Heart right ventricle (tissue), 16 donors: Measurements from ENCODE around the gene GNG7. TPM values are rescaled to one million over a fixed set of nuclear protein-coding genes. Genes with fewer than 3 reads are reported as not detected.
A peak's percentile ranks its signal among the peaks of the same experiment; 100 is the strongest.

Source experiments
- ATAC-seq, 8 donors: fragments of 200-7000 bp; cut with Tn5 transposase; one replicate each; pipeline ENCODE4 v1.9.1; 2020; ENCODE audit warnings: mild to moderate bottlenecking in 8 of 8, moderate library complexity in 8 of 8, moderate number of reproducible peaks in 1 of 8
- DNase-seq, 2 donors: peaks; one replicate each; pipeline ENCODE4 v3.0.0-alpha.2; 2020
- H3K27ac ChIP-seq, 10 donors: fragments of 200-600 bp; sonication (generic) in 2 of 10; one replicate each; pipeline versions ENCODE4 v1.5.0 to v1.8.0; 2020 to 2022; ENCODE audit warnings: mild to moderate bottlenecking in 3 of 10
- H3K27me3 ChIP-seq, 7 donors: fragments of 200-600 bp; one replicate each; pipeline ENCODE4 v1.8.0; 2021 to 2022; ENCODE audit warnings: mild to moderate bottlenecking in 2 of 7
- H3K36me3 ChIP-seq, 9 donors: fragments of 200-600 bp; sonication (generic) in 1 of 9; one replicate each; pipeline versions ENCODE4 v1.5.0 to v1.8.0; 2020 to 2022; ENCODE audit warnings: mild to moderate bottlenecking in 2 of 9
- H3K4me1 ChIP-seq, 9 donors: fragments of 200-600 bp; sonication (generic) in 1 of 9; one replicate each; pipeline versions ENCODE4 v1.5.0 to v1.8.0; 2020 to 2022; ENCODE audit warnings: mild to moderate bottlenecking in 4 of 9
- H3K4me3 ChIP-seq, 10 donors: fragments of 200-600 bp; sonication (generic) in 2 of 10; one replicate each; pipeline versions ENCODE4 v1.5.0 to v1.8.0; 2020 to 2022; ENCODE audit warnings: mild to moderate bottlenecking in 7 of 10, moderate library complexity in 2 of 10
- H3K9me3 ChIP-seq, 11 donors: fragments of 200-600 bp in 10 of 11; sonication (generic) in 2 of 11; one replicate each; pipeline versions ENCODE4 v1.5.0 to v1.8.0; 2013 to 2022; ENCODE audit warnings: mild to moderate bottlenecking in 2 of 11, control low read depth in 1 of 11, moderate library complexity in 1 of 11
- WGBS, 2 donors: extraction: QIAGEN DNeasy Blood & Tissue Kit; methylation state at CpG; one replicate each; pipeline ENCODE4 v1.1.7; 2013; ENCODE audit warnings: inconsistent platforms in 1 of 2; 5-methylcytosine and 5-hydroxymethylcytosine counted together
- intact Hi-C, 10 donors: fragments of 100-400 bp; cut with DNase I; formaldehyde crosslinking; loops; one replicate each; pipeline versions ENCODE4 v1.11.1 to v1.14.2; 2022
- polyA plus RNA-seq, 2 donors: library from polyadenylated mRNA; stranded (reverse); fragments of 200-250 nt; gene quantifications; one replicate each; pipeline ENCODE4 v1.2.3, GENCODE V29; 2013
- total RNA-seq, 10 donors: library from RNA; stranded (reverse); fragmentation: NEBNext Ultra II Directional in 3 of 10; extraction: Animal tissue kit (Norgen Biotek cat#: 25700) in 3 of 10; gene quantifications; one replicate each; pipeline versions ENCODE4 v1.2.1 to v1.2.4, GENCODE V29; 2021 to 2023
- TF ChIP-seq, protein P1 (sequence below), 9 donors: fragments of 200-600 bp; sonication (generic) in 2 of 9; IDR thresholded peaks; one replicate each; pipeline versions ENCODE4 v1.5.0 to v1.8.0; 2021 to 2022; ENCODE audit warnings: antibody characterized with exemption in 9 of 9, mild to moderate bottlenecking in 5 of 9, moderate library complexity in 1 of 9
- donor health status: Arrhythmogenic right ventricular cardiomyopathy.
- donor health status: ischemic (EF 13 %, LVEDD 7.1; RV severe dilation, severe dysfunction).
- donor health status: healthy with polysubstance abuse.
- donor health status: DM: no; HTN: yes; CAD: no.
- donor health status: DM: no; HTN: no; CAD: no.
- donor health status: ischemic (EF 25% LVEDD 6.9; RV normal size, moderate dysfunction).
- donor health status: ischemic (EF 25% LVEDD 5.7; RV mildly dilated, moderate dysfunction).
- donor health status: healthy.
- donor health status: DM: yes; HTN: yes; CAD: no.
- donor health status: Ischemic cardiomyopathy.
- donor health status: ischemic (EF 35%, LVEDD 5.7; RV mildly dilated, moderate dysfunction).
- donor health status: nonischemic (EF 11% LVEDD 7.7; RV severe dilation, severe dysfunction).
- donor health status: DM: yes; HTN: yes; CAD: no.
- donor health status: PGD.
- donor health status: ischemic (EF 29% LVEDD 5.4; RV normal size, mild dysfunction).
- donor health status: nonischemic (EF 23%, LVEDD 6.1; RV moderate dilation, normal function).

The GNG7 gene
- total and polyA plus RNA-seq, 12 donors: 8.4 to 56.9 (median 39.1) TPM

DNA sequence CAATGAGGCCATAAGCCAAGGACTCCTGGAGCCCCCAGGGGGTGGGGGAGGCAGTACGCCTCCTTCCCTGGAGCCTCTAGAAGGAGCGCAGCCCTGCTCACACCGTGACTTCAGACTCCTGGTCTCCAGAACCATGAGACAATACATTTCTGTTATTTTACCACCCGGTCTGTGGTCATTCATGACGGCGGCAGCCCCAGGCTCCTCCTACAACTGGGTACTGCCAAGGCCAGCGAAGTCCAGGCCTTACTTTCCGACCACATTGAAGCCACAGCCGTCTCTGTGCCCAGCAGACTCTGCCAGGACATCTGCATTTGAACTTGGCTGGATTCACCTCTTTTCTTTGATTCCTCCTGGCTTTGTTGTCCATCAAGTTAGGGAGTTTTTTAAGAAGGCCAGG lies 10.5 kb downstream of the GNG7 start:
- no peak for ATAC-seq
- no peaks in the 10 kb centered on the region for H3K27me3 ChIP-seq
- TF ChIP-seq, protein P1, sequence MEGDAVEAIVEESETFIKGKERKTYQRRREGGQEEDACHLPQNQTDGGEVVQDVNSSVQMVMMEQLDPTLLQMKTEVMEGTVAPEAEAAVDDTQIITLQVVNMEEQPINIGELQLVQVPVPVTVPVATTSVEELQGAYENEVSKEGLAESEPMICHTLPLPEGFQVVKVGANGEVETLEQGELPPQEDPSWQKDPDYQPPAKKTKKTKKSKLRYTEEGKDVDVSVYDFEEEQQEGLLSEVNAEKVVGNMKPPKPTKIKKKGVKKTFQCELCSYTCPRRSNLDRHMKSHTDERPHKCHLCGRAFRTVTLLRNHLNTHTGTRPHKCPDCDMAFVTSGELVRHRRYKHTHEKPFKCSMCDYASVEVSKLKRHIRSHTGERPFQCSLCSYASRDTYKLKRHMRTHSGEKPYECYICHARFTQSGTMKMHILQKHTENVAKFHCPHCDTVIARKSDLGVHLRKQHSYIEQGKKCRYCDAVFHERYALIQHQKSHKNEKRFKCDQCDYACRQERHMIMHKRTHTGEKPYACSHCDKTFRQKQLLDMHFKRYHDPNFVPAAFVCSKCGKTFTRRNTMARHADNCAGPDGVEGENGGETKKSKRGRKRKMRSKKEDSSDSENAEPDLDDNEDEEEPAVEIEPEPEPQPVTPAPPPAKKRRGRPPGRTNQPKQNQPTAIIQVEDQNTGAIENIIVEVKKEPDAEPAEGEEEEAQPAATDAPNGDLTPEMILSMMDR (IDR thresholded peaks at IDR 0.05): no peak
- peaks cover 0 to 34% (median 18%) of the 10 kb centered on the region in 9 donors for H3K4me1 ChIP-seq
- peaks cover 0 to 4% (median 0%) of the 10 kb centered on the region in 9 donors for H3K36me3 ChIP-seq
- 87 to 88% methylated on average over 9 of the region's 9 CpGs for WGBS, 2 donors
- H3K4me3 ChIP-seq: no peak overlapping the region
- no peaks in the 10 kb centered on the region for H3K9me3 ChIP-seq
- no peak overlapping the region for H3K27ac ChIP-seq
- no peak for DNase-seq
- intact Hi-C loops: no loop called here

- WGBS, 2 donors: 88 to 91% methylated on average over 11 of the region's 11 CpGs
- H3K4me1 ChIP-seq: peaks cover 0 to 27% (median 16%) of the 10 kb centered on the region in 9 donors
- no peaks in the 10 kb centered on the region for H3K9me3 ChIP-seq
- no peak for ATAC-seq
- no peak overlapping the region for H3K27ac ChIP-seq
- H3K27me3 ChIP-seq: no peaks in the 10 kb centered on the region
- no peak overlapping the region for H3K4me3 ChIP-seq
- DNase-seq: no peak
- intact Hi-C loops: no loop called here
- TF ChIP-seq, protein P1 (IDR thresholded peaks at IDR 0.05): no peak
- peaks cover 0 to 4% (median 0%) of the 10 kb centered on the region in 9 donors for H3K36me3 ChIP-seq
Observed at GRCh38 chr19:2690856-2691255, 11.6 kb downstream of the GNG7 start.

DNA sequence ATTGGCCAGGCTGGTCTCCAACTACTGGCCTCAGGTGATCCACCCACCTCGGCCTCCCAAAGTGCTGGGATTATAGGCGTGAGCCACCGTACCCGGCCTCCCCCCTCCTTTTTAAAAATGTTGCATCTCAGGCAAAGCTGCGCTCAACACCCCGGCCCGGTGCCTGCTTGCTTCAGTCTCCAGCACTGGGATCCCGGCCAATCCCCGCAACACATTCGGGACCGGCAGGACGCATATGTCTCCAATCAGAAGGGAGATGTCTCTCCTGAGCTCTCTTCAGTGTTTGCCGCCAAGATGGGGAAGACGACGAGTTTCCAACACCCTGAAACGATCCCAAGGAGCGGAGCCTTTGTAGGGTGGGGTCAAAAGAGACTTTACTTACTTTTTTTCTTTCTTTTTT lies 16.1 kb downstream of the GNG7 start:
- Histone ChIP-seq H3K9me3 (no peaks in the 10 kb centered on the region), H3K4me3 (no peak overlapping the region), H3K27me3 (no peaks in the 10 kb centered on the region), H3K27ac (peak overlapping the region in 8 of 10 donors; percentile 5 to 81 (median 58)), H3K4me1 (peaks cover 0 to 4% (median 0%) of the 10 kb centered on the region in 9 donors), H3K36me3 (peaks cover 0 to 4% (median 0%) of the 10 kb centered on the region in 9 donors)
- intact Hi-C loops: no loop called here
- TF ChIP-seq, protein P1 (IDR thresholded peaks at IDR 0.05): no peak
- ATAC-seq (no peak), DNase-seq (no peak)
- WGBS, 2 donors: 86 to 88% methylated on average over 17 of the region's 17 CpGs

GRCh38 chr19:2685204-2685704 lies 17.2 kb downstream of the GNG7 start:
- Histone ChIP-seq H3K4me1 (peaks cover 0 to 4% (median 0%) of the 10 kb centered on the region in 9 donors), H3K27ac (peak overlapping the region in 9 of 10 donors; percentile 5 to 81 (median 55)), H3K9me3 (no peaks in the 10 kb centered on the region), H3K36me3 (peaks cover 0 to 5% (median 0%) of the 10 kb centered on the region in 9 donors), H3K27me3 (no peaks in the 10 kb centered on the region), H3K4me3 (no peak overlapping the region)
- intact Hi-C loops: no loop called here
- TF ChIP-seq, protein P1 (IDR thresholded peaks at IDR 0.05): no peak
- ATAC-seq: no peak
- DNase-seq: no peak
- WGBS, 2 donors: 91% methylated on average over 6 of the region's 6 CpGs
